Measurements from ENCODE around the gene PRDX5.

PRDX5 gene

GRCh38 chr11:64367931-64368672 lies 50.2 kb downstream of the PRDX5 start:
- no peak for DNase-seq

DNA sequence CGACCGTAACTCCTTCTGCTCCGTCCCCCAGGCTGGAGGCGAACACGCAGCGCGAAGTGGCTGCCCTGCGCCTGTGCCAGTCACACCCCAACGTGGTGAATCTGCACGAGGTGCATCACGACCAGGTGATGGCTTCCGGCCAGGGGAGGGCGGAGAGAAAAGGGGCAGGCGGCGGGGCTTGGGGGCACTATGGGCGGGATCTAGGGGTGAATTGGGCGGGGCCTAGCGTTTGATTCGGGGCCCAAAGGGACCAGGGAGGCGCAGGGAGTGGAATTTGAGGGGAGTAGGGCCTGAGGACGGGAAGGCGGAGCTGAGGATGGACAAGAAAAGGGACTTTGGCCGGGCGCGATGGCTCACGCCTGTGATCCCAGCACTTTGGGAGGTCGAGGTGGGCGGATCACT lies 50.8 kb downstream of the PRDX5 start:
- no peak for DNase-seq

GRCh38 chr11:64369440-64370421 lies 51.8 kb downstream of the PRDX5 start:
- DNase-seq: no peak

DNA sequence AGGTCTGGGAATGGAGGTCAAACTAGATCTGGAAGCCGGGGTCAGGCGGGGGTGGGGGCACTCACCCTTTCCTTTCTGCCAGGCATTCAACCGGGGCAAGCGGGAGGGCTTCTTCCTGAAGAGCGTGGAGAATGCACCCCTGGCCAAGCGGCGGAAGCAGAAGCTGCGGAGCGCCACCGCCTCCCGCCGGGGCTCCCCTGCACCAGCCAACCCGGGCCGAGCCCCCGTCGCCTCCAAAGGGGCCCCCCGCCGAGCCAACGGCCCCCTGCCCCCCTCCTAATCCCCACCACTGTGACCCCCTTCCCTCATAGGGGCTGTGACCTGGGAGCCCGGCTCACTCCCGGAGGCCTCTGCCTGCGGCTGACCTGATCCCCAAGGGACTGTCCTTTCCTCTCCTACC lies 53.3 kb downstream of the PRDX5 start:
- no peak for DNase-seq

All from CD4-positive, alpha-beta T cell treated with Interleukin-17A for 1 hour (primary cell).